ENCODE data around the gene ZBTB26.
A peak's percentile ranks its signal among the peaks of the same experiment; 100 is the strongest.
"Not testable (repeated sequence)": the region's sequence is repeated elsewhere in the genome, so short reads cannot be mapped to it uniquely, and the experiment has no call there.

Gene ZBTB26

GRCh38 chr9:122929796-122930354 is 1.4 kb downstream of the ZBTB26 start:
- no peak for DNase-seq (ENCODE audit: low read depth in 2 of 3, low spot score in 2 of 3)

- DNase-seq (ENCODE audit: low read depth in 2 of 3, low spot score in 2 of 3): no peak
Measured at GRCh38 chr9:122923947-122924346, 7.4 kb downstream of the ZBTB26 start.

- no peak for DNase-seq (ENCODE audit: low read depth in 2 of 3, low spot score in 2 of 3)
Measured at GRCh38 chr9:122922713-122923112, 8.6 kb downstream of the ZBTB26 start.

GRCh38 chr9:122918310-122918709 is 13.0 kb downstream of the ZBTB26 start:
- DNase-seq (ENCODE audit: low read depth in 2 of 3, low spot score in 2 of 3): no peak

- peak; percentile 35 to 45 (median 37) for DNase-seq (ENCODE audit: low read depth in 2 of 3, low spot score in 2 of 3)
Measured at GRCh38 chr9:122912964-122913673, 18.2 kb downstream of the ZBTB26 start, which contains the start of gene ZBTB6. TSS of gene ZBTB6 (minus strand) at chr9:122913323. CDS start at chr9:122912072, 1,251 bp downstream.

GRCh38 chr9:122912671-122912963 is 18.7 kb downstream of the ZBTB26 start:
- no peak for DNase-seq (ENCODE audit: low read depth in 2 of 3, low spot score in 2 of 3)

GRCh38 chr9:122906122-122906521 is 25.2 kb downstream of the ZBTB26 start:
- DNase-seq (ENCODE audit: low read depth in 2 of 3, low spot score in 2 of 3): not testable (repeated sequence)

GRCh38 chr9:122904823-122905710 is 26.2 kb downstream of the ZBTB26 start, which contains the start of gene RC3H2:
TSS of gene RC3H2 (minus strand) at chr9:122905359. CDS start at chr9:122897509, 7,850 bp downstream.
- DNase-seq (ENCODE audit: low read depth in 2 of 3, low spot score in 2 of 3): peak; percentile 69 to 91 (median 89)

- DNase-seq (ENCODE audit: low read depth in 2 of 3, low spot score in 2 of 3): peak in 1 of 3 experiments; percentile 17
Measured at GRCh38 chr9:122904466-122904822, 26.9 kb downstream of the ZBTB26 start.

GRCh38 chr9:122900791-122901190 is 30.5 kb downstream of the ZBTB26 start:
- no peak for DNase-seq (ENCODE audit: low read depth in 2 of 3, low spot score in 2 of 3)

GRCh38 chr9:122897969-122898368 is 33.3 kb downstream of the ZBTB26 start:
- DNase-seq (ENCODE audit: low read depth in 2 of 3, low spot score in 2 of 3): no peak

- no peak for DNase-seq (ENCODE audit: low read depth in 2 of 3, low spot score in 2 of 3)
Measured at GRCh38 chr9:122888480-122888879, 42.8 kb downstream of the ZBTB26 start.

- no peak for DNase-seq (ENCODE audit: low read depth in 2 of 3, low spot score in 2 of 3)
Measured at GRCh38 chr9:122883125-122883524, 48.2 kb downstream of the ZBTB26 start.

GRCh38 chr9:122879443-122879842 is 51.9 kb downstream of the ZBTB26 start:
- no peak for DNase-seq (ENCODE audit: low read depth in 2 of 3, low spot score in 2 of 3)

GRCh38 chr9:122875523-122875922 is 55.8 kb downstream of the ZBTB26 start:
- DNase-seq (ENCODE audit: low read depth in 2 of 3, low spot score in 2 of 3): no peak

GRCh38 chr9:122867276-122867675 is 64.0 kb downstream of the ZBTB26 start:
- DNase-seq (ENCODE audit: low read depth in 2 of 3, low spot score in 2 of 3): not testable (repeated sequence)

- DNase-seq (ENCODE audit: low read depth in 2 of 3, low spot score in 2 of 3): no peak
Measured at GRCh38 chr9:122866079-122866478, 65.2 kb downstream of the ZBTB26 start.
